Measurements from ENCODE around the gene ARSG. TPM values are rescaled to one million over a fixed set of nuclear protein-coding genes. Genes with fewer than 3 reads are reported as not detected.

The ARSG gene
- total and polyA plus RNA-seq, 2 of the 13 experiments (the other 11 are each of a cell fraction or from before 2014, with no cell fraction given): 3.7 to 15.2 TPM

GRCh38 chr17:68391561-68392268 lies 100.4 kb downstream of the ARSG start (continued):
- peak; percentile 47; the same call in 1 of the 2 replicates for TF ChIP-seq ZMYM3 (CRISPR knock-in tag; IDR thresholded peaks at IDR 0.05)
- 0 out of 2 replicates have a peak, but pooled peaks have one; percentile 37 for TF ChIP-seq ZNF124 (CRISPR knock-in tag; IDR thresholded peaks at IDR 0.05)
- TF ChIP-seq, protein P1, sequence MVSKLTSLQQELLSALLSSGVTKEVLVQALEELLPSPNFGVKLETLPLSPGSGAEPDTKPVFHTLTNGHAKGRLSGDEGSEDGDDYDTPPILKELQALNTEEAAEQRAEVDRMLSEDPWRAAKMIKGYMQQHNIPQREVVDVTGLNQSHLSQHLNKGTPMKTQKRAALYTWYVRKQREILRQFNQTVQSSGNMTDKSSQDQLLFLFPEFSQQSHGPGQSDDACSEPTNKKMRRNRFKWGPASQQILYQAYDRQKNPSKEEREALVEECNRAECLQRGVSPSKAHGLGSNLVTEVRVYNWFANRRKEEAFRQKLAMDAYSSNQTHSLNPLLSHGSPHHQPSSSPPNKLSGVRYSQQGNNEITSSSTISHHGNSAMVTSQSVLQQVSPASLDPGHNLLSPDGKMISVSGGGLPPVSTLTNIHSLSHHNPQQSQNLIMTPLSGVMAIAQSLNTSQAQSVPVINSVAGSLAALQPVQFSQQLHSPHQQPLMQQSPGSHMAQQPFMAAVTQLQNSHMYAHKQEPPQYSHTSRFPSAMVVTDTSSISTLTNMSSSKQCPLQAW (CRISPR knock-in tag; IDR thresholded peaks at IDR 0.05): peak; percentile 52; the same call in 1 of the 2 replicates
- TF ChIP-seq POLR2AphosphoS5 (IDR thresholded peaks at IDR 0.05; ENCODE audit: low read depth, low read length): no peak
- TF ChIP-seq, protein P2, sequence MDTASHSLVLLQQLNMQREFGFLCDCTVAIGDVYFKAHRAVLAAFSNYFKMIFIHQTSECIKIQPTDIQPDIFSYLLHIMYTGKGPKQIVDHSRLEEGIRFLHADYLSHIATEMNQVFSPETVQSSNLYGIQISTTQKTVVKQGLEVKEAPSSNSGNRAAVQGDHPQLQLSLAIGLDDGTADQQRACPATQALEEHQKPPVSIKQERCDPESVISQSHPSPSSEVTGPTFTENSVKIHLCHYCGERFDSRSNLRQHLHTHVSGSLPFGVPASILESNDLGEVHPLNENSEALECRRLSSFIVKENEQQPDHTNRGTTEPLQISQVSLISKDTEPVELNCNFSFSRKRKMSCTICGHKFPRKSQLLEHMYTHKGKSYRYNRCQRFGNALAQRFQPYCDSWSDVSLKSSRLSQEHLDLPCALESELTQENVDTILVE (CRISPR knock-in tag; IDR thresholded peaks at IDR 0.05): peak; percentile 94
- peak; percentile 100 for TF ChIP-seq MAFF (IDR thresholded peaks at IDR 0.05; ENCODE audit: low read depth, low read length)
- TF ChIP-seq ZSCAN21 (CRISPR knock-in tag; IDR thresholded peaks at IDR 0.05; ENCODE audit: borderline replicate concordance): no peak
- peak; percentile 95 for TF ChIP-seq TEAD3 (CRISPR knock-in tag; optimal IDR thresholded peaks at IDR 0.05; ENCODE audit: borderline replicate concordance)
- TF ChIP-seq FOXP1 (IDR thresholded peaks at IDR 0.05): no peak
- TF ChIP-seq FOXP1 (CRISPR knock-in tag; IDR thresholded peaks at IDR 0.05): 0 out of 2 replicates have a peak, but pooled peaks have one; percentile 52
- TF ChIP-seq TFE3 (CRISPR knock-in tag; IDR thresholded peaks at IDR 0.05): peak; percentile 49
- TF ChIP-seq BCL3 (CRISPR knock-in tag; IDR thresholded peaks at IDR 0.05): 0 out of 2 replicates have a peak, but pooled peaks have one; percentile 33
- TF ChIP-seq RNF2 (conservative IDR thresholded peaks at IDR 0.05; ENCODE audit: low read depth): no peak
- peak; percentile 82 for TF ChIP-seq ESRRA (CRISPR knock-in tag; IDR thresholded peaks at IDR 0.05; ENCODE audit: low read depth)
- 0 out of 2 replicates have a peak, but pooled peaks have one; percentile 21 for TF ChIP-seq JUN (CRISPR knock-in tag; IDR thresholded peaks at IDR 0.05)
- 0 out of 2 replicates have a peak, but pooled peaks have one; percentile 41 for TF ChIP-seq ZNF34 (CRISPR knock-in tag; IDR thresholded peaks at IDR 0.05; ENCODE audit: borderline replicate concordance)
- TF ChIP-seq, protein P3, sequence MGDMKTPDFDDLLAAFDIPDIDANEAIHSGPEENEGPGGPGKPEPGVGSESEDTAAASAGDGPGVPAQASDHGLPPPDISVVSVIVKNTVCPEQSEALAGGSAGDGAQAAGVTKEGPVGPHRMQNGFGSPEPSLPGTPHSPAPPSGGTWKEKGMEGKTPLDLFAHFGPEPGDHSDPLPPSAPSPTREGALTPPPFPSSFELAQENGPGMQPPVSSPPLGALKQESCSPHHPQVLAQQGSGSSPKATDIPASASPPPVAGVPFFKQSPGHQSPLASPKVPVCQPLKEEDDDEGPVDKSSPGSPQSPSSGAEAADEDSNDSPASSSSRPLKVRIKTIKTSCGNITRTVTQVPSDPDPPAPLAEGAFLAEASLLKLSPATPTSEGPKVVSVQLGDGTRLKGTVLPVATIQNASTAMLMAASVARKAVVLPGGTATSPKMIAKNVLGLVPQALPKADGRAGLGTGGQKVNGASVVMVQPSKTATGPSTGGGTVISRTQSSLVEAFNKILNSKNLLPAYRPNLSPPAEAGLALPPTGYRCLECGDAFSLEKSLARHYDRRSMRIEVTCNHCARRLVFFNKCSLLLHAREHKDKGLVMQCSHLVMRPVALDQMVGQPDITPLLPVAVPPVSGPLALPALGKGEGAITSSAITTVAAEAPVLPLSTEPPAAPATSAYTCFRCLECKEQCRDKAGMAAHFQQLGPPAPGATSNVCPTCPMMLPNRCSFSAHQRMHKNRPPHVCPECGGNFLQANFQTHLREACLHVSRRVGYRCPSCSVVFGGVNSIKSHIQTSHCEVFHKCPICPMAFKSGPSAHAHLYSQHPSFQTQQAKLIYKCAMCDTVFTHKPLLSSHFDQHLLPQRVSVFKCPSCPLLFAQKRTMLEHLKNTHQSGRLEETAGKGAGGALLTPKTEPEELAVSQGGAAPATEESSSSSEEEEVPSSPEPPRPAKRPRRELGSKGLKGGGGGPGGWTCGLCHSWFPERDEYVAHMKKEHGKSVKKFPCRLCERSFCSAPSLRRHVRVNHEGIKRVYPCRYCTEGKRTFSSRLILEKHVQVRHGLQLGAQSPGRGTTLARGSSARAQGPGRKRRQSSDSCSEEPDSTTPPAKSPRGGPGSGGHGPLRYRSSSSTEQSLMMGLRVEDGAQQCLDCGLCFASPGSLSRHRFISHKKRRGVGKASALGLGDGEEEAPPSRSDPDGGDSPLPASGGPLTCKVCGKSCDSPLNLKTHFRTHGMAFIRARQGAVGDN (CRISPR knock-in tag; IDR thresholded peaks at IDR 0.05): peak; percentile 77
- TF ChIP-seq, protein P4, sequence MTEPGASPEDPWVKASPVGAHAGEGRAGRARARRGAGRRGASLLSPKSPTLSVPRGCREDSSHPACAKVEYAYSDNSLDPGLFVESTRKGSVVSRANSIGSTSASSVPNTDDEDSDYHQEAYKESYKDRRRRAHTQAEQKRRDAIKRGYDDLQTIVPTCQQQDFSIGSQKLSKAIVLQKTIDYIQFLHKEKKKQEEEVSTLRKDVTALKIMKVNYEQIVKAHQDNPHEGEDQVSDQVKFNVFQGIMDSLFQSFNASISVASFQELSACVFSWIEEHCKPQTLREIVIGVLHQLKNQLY (CRISPR knock-in tag; IDR thresholded peaks at IDR 0.05): 0 out of 2 replicates have a peak, but pooled peaks have one; percentile 24
